ENCODE results near the gene VPS13A. TPM values are rescaled to one million over a fixed set of nuclear protein-coding genes. Genes with fewer than 3 reads are reported as not detected.

The VPS13A gene
- total RNA-seq, 1 experiment from 2014 or later: 32.6 TPM

DNA sequence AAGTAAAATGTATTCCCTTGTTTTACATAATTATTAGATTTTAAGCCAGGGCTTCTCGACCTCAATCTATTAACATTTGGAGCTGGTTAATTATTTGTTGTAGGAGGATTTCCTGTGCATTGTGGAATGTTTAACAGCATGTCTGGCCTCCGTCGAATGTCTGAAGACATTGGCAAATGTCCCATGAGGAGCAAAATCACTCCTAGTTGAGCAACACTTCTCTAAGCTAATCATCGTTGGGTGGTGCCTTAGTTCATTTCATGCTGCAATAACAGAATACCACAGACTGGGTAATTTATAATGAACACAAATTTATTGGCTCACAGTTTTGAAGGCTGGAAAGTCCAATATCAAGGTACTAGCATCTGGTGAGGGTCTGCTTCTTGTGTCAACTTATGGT lies 13.4 kb upstream of the VPS13A start:
- H3K4me3 Mint-ChIP-seq (ENCODE audit: low read depth, unreplicated experiment): no peak overlapping the region

DNA sequence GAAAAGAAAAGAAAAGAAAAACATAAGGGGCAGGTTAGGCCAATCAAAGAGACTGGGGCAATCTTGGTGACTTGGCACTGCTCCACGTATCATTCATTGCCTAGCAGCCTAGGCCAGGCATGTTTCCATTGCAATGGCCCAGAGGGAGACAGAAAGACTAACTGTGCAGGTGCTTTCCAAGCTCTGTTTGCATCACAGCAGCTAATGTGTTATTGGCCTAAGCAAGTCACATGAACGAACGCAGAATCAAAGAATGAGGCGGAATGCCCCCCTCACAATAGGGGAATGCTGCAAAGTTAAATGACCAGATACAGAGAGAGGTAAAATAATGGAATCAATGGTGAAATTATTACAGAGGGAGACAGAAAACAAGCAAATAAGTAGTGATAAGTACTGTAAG lies 11.1 kb upstream of the VPS13A start:
- intact Hi-C loops (cut with micrococcal nuclease; ENCODE audit: unreplicated experiment): loop anchor here (2.0 kb wide), 1 partner anchor 51 kb away; no protein-coding TSS in a partner anchor
- no peaks in the 10 kb centered on the region for H3K27me3 Mint-ChIP-seq (ENCODE audit: unreplicated experiment)
- no peak for DNase-seq
- no peak for TF ChIP-seq CTCF (IDR thresholded peaks at IDR 0.05; ENCODE audit: unreplicated experiment)
- H3K4me1 Mint-ChIP-seq (ENCODE audit: low read depth, unreplicated experiment): peaks cover 8% of the 10 kb centered on the region
- no TSS peak for BruUV-seq (replicated peaks)
- H3K4me3 Mint-ChIP-seq (ENCODE audit: low read depth, unreplicated experiment): no peak overlapping the region
- H3K27ac Mint-ChIP-seq (ENCODE audit: unreplicated experiment): no peak overlapping the region
- H3K36me3 Mint-ChIP-seq (ENCODE audit: insufficient read depth, unreplicated experiment): no peaks in the 10 kb centered on the region
- CTCF ChIA-PET: no interaction called here
- no peaks in the 10 kb centered on the region for H3K9me3 Mint-ChIP-seq (ENCODE audit: low read depth, unreplicated experiment)

More for the DNA sequence above, 13.4 kb upstream of the VPS13A start:
- no peak overlapping the region for H3K27ac Mint-ChIP-seq (ENCODE audit: unreplicated experiment)
- intact Hi-C loops (cut with micrococcal nuclease; ENCODE audit: unreplicated experiment): no loop called here
- H3K27me3 Mint-ChIP-seq (ENCODE audit: unreplicated experiment): no peaks in the 10 kb centered on the region
- no peaks in the 10 kb centered on the region for H3K36me3 Mint-ChIP-seq (ENCODE audit: insufficient read depth, unreplicated experiment)
- CTCF ChIA-PET: interaction anchor here (0.5 to 0.7 kb wide), 2 partner anchors 13 to 227 kb away, joined by 3 to 4 read pairs; no protein-coding TSS in a partner anchor
- no peak for DNase-seq
- H3K9me3 Mint-ChIP-seq (ENCODE audit: low read depth, unreplicated experiment): no peaks in the 10 kb centered on the region
- no peak for TF ChIP-seq CTCF (IDR thresholded peaks at IDR 0.05; ENCODE audit: unreplicated experiment)
- H3K4me1 Mint-ChIP-seq (ENCODE audit: low read depth, unreplicated experiment): no peaks in the 10 kb centered on the region
- BruUV-seq (replicated peaks): no TSS peak

DNA sequence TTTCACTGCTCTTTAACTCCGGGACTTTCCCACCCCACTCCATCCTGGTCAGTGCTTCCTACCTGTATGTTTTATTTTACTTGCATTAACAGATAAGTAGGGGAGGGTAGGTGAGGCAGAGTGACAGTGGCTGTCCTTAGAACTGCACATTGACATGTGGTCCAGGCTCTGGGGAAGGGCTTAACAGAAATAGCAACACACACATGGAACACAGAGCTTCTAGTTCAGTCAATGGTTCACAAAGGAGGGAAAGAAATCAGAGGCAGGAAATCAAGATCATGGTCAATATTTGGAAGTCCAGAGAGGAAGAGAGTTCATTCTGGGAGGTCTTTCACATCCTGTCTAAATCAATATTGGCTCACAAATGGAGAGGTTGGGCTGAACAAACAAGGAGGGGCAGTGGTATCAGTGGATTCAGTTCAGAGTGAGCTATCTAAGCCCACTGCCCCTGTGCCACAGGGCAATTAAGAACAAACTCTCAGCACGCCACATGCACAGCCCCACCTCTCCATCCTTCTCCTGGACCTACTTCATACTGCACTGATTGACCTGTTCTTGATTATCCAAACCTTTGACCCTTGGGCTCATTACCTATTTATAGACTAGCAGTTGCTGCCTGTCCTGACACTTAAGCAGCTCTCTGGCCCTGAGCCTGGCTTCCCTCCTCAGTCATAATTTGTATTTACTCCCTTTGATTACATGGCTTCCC lies 6.2 kb upstream of the VPS13A start:
- no TSS peak for BruUV-seq (replicated peaks)
- H3K27me3 Mint-ChIP-seq (ENCODE audit: unreplicated experiment): no peaks in the 10 kb centered on the region
- CTCF ChIA-PET: interaction anchor here (0.6 kb wide), 1 partner anchor 95 kb away, joined by 3 read pairs; no protein-coding TSS in a partner anchor
- H3K36me3 Mint-ChIP-seq (ENCODE audit: insufficient read depth, unreplicated experiment): no peaks in the 10 kb centered on the region
- no peak for TF ChIP-seq CTCF (IDR thresholded peaks at IDR 0.05; ENCODE audit: unreplicated experiment)
- no peak overlapping the region for H3K27ac Mint-ChIP-seq (ENCODE audit: unreplicated experiment)
- H3K9me3 Mint-ChIP-seq (ENCODE audit: low read depth, unreplicated experiment): no peaks in the 10 kb centered on the region
- intact Hi-C loops (cut with micrococcal nuclease; ENCODE audit: unreplicated experiment): no loop called here
- DNase-seq: no peak
- peaks cover 16% of the 10 kb centered on the region for H3K4me1 Mint-ChIP-seq (ENCODE audit: low read depth, unreplicated experiment)
- no peak overlapping the region for H3K4me3 Mint-ChIP-seq (ENCODE audit: low read depth, unreplicated experiment)

DNA sequence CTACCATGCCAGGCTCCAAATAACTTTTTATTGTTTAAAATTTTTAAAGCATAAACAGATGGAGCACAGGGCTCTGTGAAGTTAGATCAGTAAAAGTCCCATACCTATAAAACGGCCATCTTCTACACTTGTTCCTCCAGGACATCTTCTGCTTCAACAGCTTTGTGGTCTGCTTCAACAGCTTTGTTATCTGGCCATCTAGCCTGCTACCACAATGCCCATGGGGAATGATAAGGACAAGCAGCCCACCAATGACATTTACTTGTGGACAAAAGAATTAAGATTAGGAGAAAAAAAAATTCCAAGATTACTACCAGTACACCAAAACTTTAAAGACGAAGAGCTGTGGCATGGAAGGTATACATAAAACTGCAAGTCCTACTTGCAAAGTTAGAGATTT lies 2.2 kb upstream of the VPS13A start:
- CTCF ChIA-PET: no interaction called here
- DNase-seq: no peak
- H3K4me1 Mint-ChIP-seq (ENCODE audit: low read depth, unreplicated experiment): peaks cover 25% of the 10 kb centered on the region
- no peaks in the 10 kb centered on the region for H3K9me3 Mint-ChIP-seq (ENCODE audit: low read depth, unreplicated experiment)
- no TSS peak for BruUV-seq (replicated peaks)
- no peaks in the 10 kb centered on the region for H3K27me3 Mint-ChIP-seq (ENCODE audit: unreplicated experiment)
- intact Hi-C loops (cut with micrococcal nuclease; ENCODE audit: unreplicated experiment): no loop called here
- H3K27ac Mint-ChIP-seq (ENCODE audit: unreplicated experiment): no peak overlapping the region
- H3K36me3 Mint-ChIP-seq (ENCODE audit: insufficient read depth, unreplicated experiment): peaks cover 31% of the 10 kb centered on the region
- H3K4me3 Mint-ChIP-seq (ENCODE audit: low read depth, unreplicated experiment): no peak overlapping the region
- TF ChIP-seq CTCF (IDR thresholded peaks at IDR 0.05; ENCODE audit: unreplicated experiment): no peak
